Heart left ventricle (tissue), 16 donors: ENCODE data around the gene ALDOA. TPM values are rescaled to one million over a fixed set of nuclear protein-coding genes. Genes with fewer than 3 reads are reported as not detected.
"Not testable (repeated sequence)": the region's sequence is repeated elsewhere in the genome, so short reads cannot be mapped to it uniquely, and the experiment has no call there.

Source experiments
- ATAC-seq, 4 donors: fragments of 200-7000 bp; cut with Tn5 transposase; one replicate each; pipeline ENCODE4 v1.9.1; 2020 to 2022; ENCODE audit warnings: moderate library complexity in 4 of 4, mild to moderate bottlenecking in 3 of 4, moderate number of reproducible peaks in 1 of 4
- DNase-seq, 5 donors: peaks; one replicate each; pipeline ENCODE4 v3.0.0-alpha.2; 2020
- H3K27ac ChIP-seq, 12 donors: fragments of 200-600 bp; sonication (generic) in 4 of 12; one replicate each; pipeline versions ENCODE4 v1.5.0 to v1.8.0; 2016 to 2022; ENCODE audit warnings: mild to moderate bottlenecking in 2 of 12
- H3K27me3 ChIP-seq, 9 donors: fragments of 200-600 bp; sonication (generic) in 2 of 9; one replicate each; pipeline versions ENCODE4 v1.5.1 to v1.8.0; 2016 to 2022; ENCODE audit warnings: mild to moderate bottlenecking in 3 of 9
- H3K36me3 ChIP-seq, 9 donors: fragments of 200-600 bp; sonication (generic) in 2 of 9; one replicate each; pipeline versions ENCODE4 v1.5.0 to v1.8.0; 2018 to 2022; ENCODE audit warnings: mild to moderate bottlenecking in 2 of 9
- H3K4me1 ChIP-seq, 12 donors: fragments of 200-600 bp; sonication (generic) in 4 of 12; one replicate each; pipeline versions ENCODE4 v1.5.0 to v1.8.0; 2016 to 2022; ENCODE audit warnings: mild to moderate bottlenecking in 3 of 12
- H3K4me3 ChIP-seq, 12 donors: fragments of 200-600 bp; sonication (generic) in 4 of 12; one replicate each; pipeline versions ENCODE4 v1.5.0 to v1.8.0; 2017 to 2022; ENCODE audit warnings: mild to moderate bottlenecking in 9 of 12, moderate library complexity in 4 of 12
- H3K9me3 ChIP-seq, 12 donors: fragments of 200-600 bp; sonication (generic) in 4 of 12; one replicate each; pipeline versions ENCODE4 v1.5.0 to v1.8.0; 2016 to 2022; ENCODE audit warnings: mild to moderate bottlenecking in 1 of 12
- POLR2A ChIP-seq, 2 donors: fragments of 450-650 bp; IDR thresholded peaks; one replicate each; pipeline ENCODE4 v1.6.1; 2017; ENCODE audit warnings: antibody characterized with exemption in 2 of 2, mild to moderate bottlenecking in 2 of 2, moderate library complexity in 2 of 2
- WGBS, 4 donors: extraction: QIAGEN DNeasy Blood & Tissue Kit in 2 of 4; methylation state at CpG; one replicate each; pipeline versions ENCODE4 v1.1.5 to v1.1.7; 2013 to 2018; 5-methylcytosine and 5-hydroxymethylcytosine counted together
- intact Hi-C, 10 donors: fragments of 100-400 bp; cut with DNase I; formaldehyde crosslinking; loops; one replicate each; pipeline versions ENCODE4 v1.11.1 to v1.14.2; 2022
- long read RNA-seq, 3 donors: library from polyadenylated mRNA; unstranded; transcript quantifications; one replicate each; pipeline ENCODE4 v2.0.0, GENCODE V29; 2020 to 2021
- polyA plus RNA-seq, 2 donors: library from polyadenylated mRNA; stranded (reverse); fragments of 200-250 nt; gene quantifications; one replicate each; pipeline ENCODE4 v1.2.3, GENCODE V29; 2013
- total RNA-seq, 9 donors: library from RNA; depleted of rRNA in 2 of 9; stranded (reverse); fragments of >200 nt in 2 of 9; fragmentation: NEBNext Ultra II Directional in 3 of 9; extraction: Animal tissue kit (Norgen Biotek cat#: 25700) in 3 of 9; gene quantifications; one replicate each; pipeline versions ENCODE4 v1.1.0 to v1.2.4, GENCODE V29; 2016 to 2023
- TF ChIP-seq, protein P1 (sequence below), 12 donors: fragments of 200-600 bp; sonication (generic) in 4 of 12; IDR thresholded peaks; one replicate each; pipeline versions ENCODE4 v1.5.0 to v1.8.0; 2018 to 2022; ENCODE audit warnings: antibody characterized with exemption in 12 of 12, mild to moderate bottlenecking in 5 of 12
- donor health status: ischemic (EF 13 %, LVEDD 7.1; RV severe dilation, severe dysfunction).
- donor health status: healthy with polysubstance abuse.
- donor health status: DM: no; HTN: yes; CAD: no.
- donor health status: DM: no; HTN: no; CAD: no.
- donor health status: ischemic (EF 25% LVEDD 6.9; RV normal size, moderate dysfunction).
- donor health status: ischemic (EF 25% LVEDD 5.7; RV mildly dilated, moderate dysfunction).
- donor health status: healthy.
- donor health status: DM: yes; HTN: yes; CAD: no.
- donor health status: ischemic (EF 35%, LVEDD 5.7; RV mildly dilated, moderate dysfunction).
- donor health status: nonischemic (EF 11% LVEDD 7.7; RV severe dilation, severe dysfunction).
- donor health status: DM: yes; HTN: yes; CAD: no.
- donor health status: PGD.
- donor health status: ischemic (EF 29% LVEDD 5.4; RV normal size, mild dysfunction).
- donor health status: nonischemic (EF 23%, LVEDD 6.1; RV moderate dilation, normal function).

The ALDOA gene
- 1,000 to 10,000 TPM; 2,644 to 5,076 (median 3,574) TPM for total RNA-seq
- polyA plus RNA-seq, result 1,000 to 10,000 TPM; 2,585 to 3,542 TPM
- long read RNA-seq, donor 1, transcript ALDOA-209 (9 exons, 1,579 nt), result major isoform, 5,224 of 5,704 reads
- long read RNA-seq, donor 1, transcript ALDOA-202 (9 exons, 1,603 nt), result minor isoform, 14 of 5,704 reads
- long read RNA-seq, donor 1, transcript ALDOA-219 (8 exons, 1,499 nt), result minor isoform, 15 of 5,704 reads
- long read RNA-seq, donor 1, transcript ALDOA-206 (9 exons, 1,550 nt), result minor isoform, 311 of 5,704 reads
- long read RNA-seq, donor 1, partial matches to known transcripts, result 3 of 5,704 reads
- long read RNA-seq, donor 1, other reads (novel, unspliced or antisense), result 108 of 5,704 reads
- long read RNA-seq, donor 2, transcript ALDOA-219 (8 exons, 1,499 nt), result minor isoform, 37 of 18,286 reads
- long read RNA-seq, donor 2, transcript ALDOA-209 (9 exons, 1,579 nt), result major isoform, 17,085 of 18,286 reads
- long read RNA-seq, donor 2, transcript ALDOA-206 (9 exons, 1,550 nt), result minor isoform, 1,039 of 18,286 reads
- long read RNA-seq, donor 2, transcript ALDOA-202 (9 exons, 1,603 nt), result minor isoform, 68 of 18,286 reads
- long read RNA-seq, donor 2, partial matches to known transcripts, result 12 of 18,286 reads
- long read RNA-seq, donor 2, other reads (novel, unspliced or antisense), result 10 of 18,286 reads
- long read RNA-seq, donor 3, transcript ALDOA-209 (9 exons, 1,579 nt), result major isoform, 3,112 of 3,417 reads
- long read RNA-seq, donor 3, transcript ALDOA-206 (9 exons, 1,550 nt), result minor isoform, 133 of 3,417 reads
- long read RNA-seq, donor 3, transcript ALDOA-202 (9 exons, 1,603 nt), result minor isoform, 5 of 3,417 reads
- long read RNA-seq, donor 3, transcript ALDOA-219 (8 exons, 1,499 nt), result minor isoform, 13 of 3,417 reads
- long read RNA-seq, donor 3, partial matches to known transcripts, result 57 of 3,417 reads
- long read RNA-seq, donor 3, other reads (novel, unspliced or antisense), result 88 of 3,417 reads

DNA sequence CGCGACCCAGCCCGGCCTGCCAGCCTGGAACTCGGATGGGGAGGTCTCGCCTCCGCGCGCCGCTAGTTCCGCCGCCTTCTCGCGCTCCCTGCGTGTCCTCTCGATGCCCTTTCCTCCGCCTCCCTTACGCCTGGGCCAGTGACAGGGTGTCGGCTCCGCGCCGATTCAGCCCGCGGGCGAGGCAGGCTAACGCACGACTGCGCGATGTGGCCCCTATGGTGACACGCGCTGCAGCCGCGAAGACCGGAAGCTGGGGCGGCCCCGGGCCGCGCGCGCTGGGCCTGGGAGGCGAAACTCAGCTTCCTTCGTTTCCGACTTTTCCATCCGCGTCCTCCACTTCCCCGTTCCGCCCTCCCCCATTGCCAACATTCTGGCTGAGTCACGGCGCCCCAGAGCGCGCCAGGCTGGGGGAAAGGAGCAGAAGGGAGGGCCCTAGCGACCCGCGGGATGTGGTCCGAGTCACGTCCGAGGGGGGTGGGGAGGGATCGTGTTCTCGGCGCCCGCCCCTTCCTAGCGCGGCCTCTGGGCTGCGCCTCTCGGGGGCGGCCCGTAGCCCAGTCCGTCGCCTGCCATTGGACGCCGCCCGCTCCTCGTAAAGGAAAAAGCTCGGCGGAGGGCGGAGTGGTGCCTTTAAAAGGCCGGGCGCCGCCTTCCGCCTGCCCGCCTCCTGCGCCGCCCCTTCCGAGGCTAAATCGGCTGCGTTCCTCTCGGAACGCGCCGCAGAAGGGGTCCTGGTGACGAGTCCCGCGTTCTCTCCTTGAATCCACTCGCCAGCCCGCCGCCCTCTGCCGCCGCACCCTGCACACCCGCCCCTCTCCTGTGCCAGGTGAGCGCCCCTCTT lies at the start of gene ALDOA:
Gene ALDOA, plus strand, starts transcription at position 659 of the 841 bp plus-strand sequence. CDS start 1,138 bp downstream, outside the sequence.
- Histone ChIP-seq H3K27me3 (no peaks in the 10 kb centered on the region), H3K4me3 (peak within 1 kb of the TSS; percentile 84 to 99 (median 96)), H3K36me3 (peaks cover 0 to 43% (median 36%) of the 10 kb centered on the region in 9 donors), H3K27ac (peak within 1 kb of the TSS; percentile 92 to 100 (median 99)), H3K4me1 (peaks cover 0 to 63% (median 55%) of the 10 kb centered on the region in 12 donors), H3K9me3 (no peaks in the 10 kb centered on the region)
- DNase-seq, result peak; percentile 99
- intact Hi-C loops, result loop anchor here in 4 of 10 donors (1.0 to 10.0 kb wide), 6 partner anchors 27 to 593 kb away; partner anchors contain the start of genes FBRS (in 1 of the 4), MAPK3 (in 1 of the 4), MAZ (in 1 of the 4) and ZNF768 (in 1 of the 4)
- 0 to 1% (median 0%) methylated on average over 12 to 99 of the region's 99 CpGs for WGBS, 4 donors
- peak; percentile 87 to 93 (median 90) for ATAC-seq
- TF ChIP-seq POLR2A (IDR thresholded peaks at IDR 0.05), result peak; percentile 98 to 99
- TF ChIP-seq, protein P1, sequence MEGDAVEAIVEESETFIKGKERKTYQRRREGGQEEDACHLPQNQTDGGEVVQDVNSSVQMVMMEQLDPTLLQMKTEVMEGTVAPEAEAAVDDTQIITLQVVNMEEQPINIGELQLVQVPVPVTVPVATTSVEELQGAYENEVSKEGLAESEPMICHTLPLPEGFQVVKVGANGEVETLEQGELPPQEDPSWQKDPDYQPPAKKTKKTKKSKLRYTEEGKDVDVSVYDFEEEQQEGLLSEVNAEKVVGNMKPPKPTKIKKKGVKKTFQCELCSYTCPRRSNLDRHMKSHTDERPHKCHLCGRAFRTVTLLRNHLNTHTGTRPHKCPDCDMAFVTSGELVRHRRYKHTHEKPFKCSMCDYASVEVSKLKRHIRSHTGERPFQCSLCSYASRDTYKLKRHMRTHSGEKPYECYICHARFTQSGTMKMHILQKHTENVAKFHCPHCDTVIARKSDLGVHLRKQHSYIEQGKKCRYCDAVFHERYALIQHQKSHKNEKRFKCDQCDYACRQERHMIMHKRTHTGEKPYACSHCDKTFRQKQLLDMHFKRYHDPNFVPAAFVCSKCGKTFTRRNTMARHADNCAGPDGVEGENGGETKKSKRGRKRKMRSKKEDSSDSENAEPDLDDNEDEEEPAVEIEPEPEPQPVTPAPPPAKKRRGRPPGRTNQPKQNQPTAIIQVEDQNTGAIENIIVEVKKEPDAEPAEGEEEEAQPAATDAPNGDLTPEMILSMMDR (IDR thresholded peaks at IDR 0.05), result peak in 1 of 12 donors; percentile 27

DNA sequence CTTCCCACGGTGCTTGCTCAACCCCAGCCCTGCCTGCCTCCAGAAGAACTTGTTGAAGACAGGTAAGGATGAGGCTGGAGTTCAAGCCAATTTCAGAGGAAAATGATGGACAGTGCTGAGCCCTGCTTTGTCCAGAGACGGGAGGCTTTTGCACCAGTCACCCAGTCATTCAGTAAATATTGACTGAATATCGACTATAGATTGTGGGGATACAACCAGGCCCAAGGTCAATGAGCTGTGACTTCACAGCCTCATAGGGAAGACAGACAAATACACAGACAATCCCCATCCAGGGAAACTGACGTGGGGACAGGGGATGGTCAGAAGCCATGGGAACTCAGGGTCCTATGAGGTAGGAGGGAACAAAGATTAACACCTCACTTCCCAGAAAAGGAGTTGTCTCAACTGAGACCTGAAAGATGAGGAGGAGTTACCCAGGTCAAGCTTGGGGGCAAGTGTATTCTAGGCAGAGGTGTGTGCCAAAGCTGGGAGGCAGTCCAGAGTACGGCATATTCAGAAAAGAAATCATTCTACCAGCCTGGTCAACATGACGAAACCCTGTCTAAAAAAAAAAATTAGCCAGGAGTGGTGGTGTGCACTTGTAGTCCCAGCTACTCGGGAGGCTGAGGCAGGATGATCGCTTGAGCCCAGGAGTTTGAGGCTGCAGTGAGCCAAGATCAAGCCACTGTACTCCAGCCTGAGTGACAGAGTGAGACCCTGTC lies 48.8 kb upstream of the ALDOA start:
- Histone ChIP-seq H3K27me3 (peaks cover 3 to 11% (median 6%) of the 10 kb centered on the region in 9 donors), H3K36me3 (no peaks in the 10 kb centered on the region), H3K27ac (no peak overlapping the region), H3K9me3 (no peaks in the 10 kb centered on the region), H3K4me1 (peaks cover 0 to 11% (median 4%) of the 10 kb centered on the region in 12 donors), H3K4me3 (no peak overlapping the region)
- WGBS, 4 donors, result 66 to 77% (median 73%) methylated on average over 8 of the region's 8 CpGs
- DNase-seq, result peak in 1 of 5 donors; percentile 1
- no peak for ATAC-seq
- TF ChIP-seq, protein P1 (IDR thresholded peaks at IDR 0.05), result no peak
- no peak for TF ChIP-seq POLR2A (IDR thresholded peaks at IDR 0.05)
- intact Hi-C loops, result no loop called here

DNA sequence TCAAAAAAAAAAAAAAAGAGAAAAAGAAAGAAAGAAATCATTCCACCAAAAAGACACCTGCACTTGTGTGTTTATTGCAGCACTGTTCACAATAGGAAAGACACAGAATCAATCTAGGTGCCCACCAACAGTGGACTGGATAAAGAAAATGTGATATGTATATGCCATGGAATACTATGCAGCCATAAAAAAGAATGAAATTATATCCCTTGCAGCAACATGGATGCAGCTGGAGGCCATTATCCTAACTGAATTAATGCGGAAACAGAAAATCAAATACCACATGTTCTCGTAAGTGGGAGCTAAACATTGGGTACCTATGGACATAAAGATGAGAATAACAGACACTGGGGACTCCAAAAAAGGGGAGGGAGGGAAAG lies 48.3 kb upstream of the ALDOA start:
- no peak overlapping the region for H3K4me3 ChIP-seq
- ATAC-seq (no peak), DNase-seq (no peak)
- H3K27ac ChIP-seq, result no peak overlapping the region
- peaks cover 0 to 13% (median 4%) of the 10 kb centered on the region in 12 donors for H3K4me1 ChIP-seq
- TF ChIP-seq, protein P1 (IDR thresholded peaks at IDR 0.05), result no peak
- TF ChIP-seq POLR2A (IDR thresholded peaks at IDR 0.05), result no peak
- H3K27me3 ChIP-seq, result peaks cover 0 to 5% (median under 1%) of the 10 kb centered on the region in 9 donors
- 96 to 98% (median 97%) methylated on average over 2 of the region's 2 CpGs for WGBS, 4 donors
- H3K36me3 ChIP-seq, result no peaks in the 10 kb centered on the region
- intact Hi-C loops, result no loop called here
- no peaks in the 10 kb centered on the region for H3K9me3 ChIP-seq

DNA sequence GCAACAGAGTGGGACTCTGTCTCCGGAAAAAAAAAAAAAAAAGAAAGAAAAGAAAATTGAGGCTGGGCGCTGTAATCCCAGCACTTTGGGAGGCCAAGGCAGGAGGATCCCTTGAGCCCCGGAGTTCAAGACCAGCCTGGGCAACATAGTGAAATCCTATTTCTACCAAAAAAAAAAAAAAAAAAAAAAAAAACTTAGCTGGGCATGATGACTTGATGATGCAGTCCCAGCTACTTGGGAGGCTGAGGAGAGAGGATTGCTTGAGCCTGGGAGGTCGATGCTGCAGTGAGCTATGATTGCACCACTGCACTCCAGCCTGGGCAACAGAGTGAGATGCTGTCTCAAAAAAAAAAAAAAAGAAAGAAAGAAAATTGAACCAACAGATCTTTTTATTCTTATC lies 47.6 kb upstream of the ALDOA start:
- H3K27me3 ChIP-seq, ATAC-seq, H3K36me3 ChIP-seq, H3K27ac ChIP-seq, H3K4me3 ChIP-seq, DNase-seq, H3K9me3 ChIP-seq, intact Hi-C loops: not testable (repeated sequence)
- H3K4me1 ChIP-seq, result peaks cover 0 to 13% (median 4%) of the 10 kb centered on the region in 12 donors
- 86 to 95% (median 90%) methylated on average over 4 of the region's 4 CpGs for WGBS, 4 donors
